GM12874 (cell line): Measurements from ENCODE around the gene SEL1L.

Experiments
- CTCF ChIP-seq: IDR thresholded peaks from 2 replicates; pipeline ENCODE4 v1.5.1; 2011; ENCODE audit warnings: low read depth, mild to moderate bottlenecking, control low read depth, low read length, moderate library complexity; ENCODE audit not compliant: insufficient read depth

Gene SEL1L

GRCh38 chr14:81561084-81561775 is 27.6 kb upstream of the SEL1L start:
- no peak for TF ChIP-seq CTCF

GRCh38 chr14:81559385-81559784 is 25.7 kb upstream of the SEL1L start:
- no peak for TF ChIP-seq CTCF

DNA sequence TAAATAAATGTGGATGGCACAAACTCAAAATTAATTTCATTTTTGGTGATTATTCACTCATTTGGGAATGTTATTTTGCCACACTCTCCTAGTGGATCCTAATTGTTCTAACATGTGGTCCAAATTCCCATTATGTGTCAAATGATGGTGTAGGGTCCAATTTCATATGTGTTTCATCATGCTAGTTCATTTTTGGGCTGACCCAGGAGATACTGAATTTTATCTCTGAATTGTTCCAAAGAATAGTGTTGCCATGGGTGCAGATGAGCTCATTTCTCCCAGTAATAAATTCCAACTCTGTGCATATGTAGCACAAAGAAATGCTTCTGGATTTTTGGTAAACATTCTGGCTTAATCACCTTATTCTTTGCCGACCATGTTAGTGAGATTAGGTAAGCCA is 23.5 kb upstream of the SEL1L start:
- TF ChIP-seq CTCF, result no peak

DNA sequence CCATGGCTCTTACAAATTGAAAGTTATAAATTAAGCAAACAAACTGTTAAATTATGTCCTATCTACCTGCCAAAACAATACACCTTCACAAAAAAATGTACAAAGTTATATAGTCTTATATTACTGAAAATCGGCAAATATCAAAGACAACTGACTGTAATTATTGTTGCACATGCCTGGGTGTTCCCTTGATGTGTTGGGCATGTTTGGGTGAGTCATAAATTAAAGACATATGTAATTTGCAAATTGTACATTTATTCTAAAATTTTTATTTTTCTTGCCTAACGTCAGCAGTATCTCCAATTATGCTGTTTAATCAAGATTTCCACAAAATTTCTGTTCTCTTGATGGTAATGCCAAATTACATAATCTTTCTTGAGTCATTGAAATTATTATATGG is 22.0 kb upstream of the SEL1L start:
- no peak for TF ChIP-seq CTCF

- no peak for TF ChIP-seq CTCF
Observed at GRCh38 chr14:81555051-81555450, 21.4 kb upstream of the SEL1L start.

DNA sequence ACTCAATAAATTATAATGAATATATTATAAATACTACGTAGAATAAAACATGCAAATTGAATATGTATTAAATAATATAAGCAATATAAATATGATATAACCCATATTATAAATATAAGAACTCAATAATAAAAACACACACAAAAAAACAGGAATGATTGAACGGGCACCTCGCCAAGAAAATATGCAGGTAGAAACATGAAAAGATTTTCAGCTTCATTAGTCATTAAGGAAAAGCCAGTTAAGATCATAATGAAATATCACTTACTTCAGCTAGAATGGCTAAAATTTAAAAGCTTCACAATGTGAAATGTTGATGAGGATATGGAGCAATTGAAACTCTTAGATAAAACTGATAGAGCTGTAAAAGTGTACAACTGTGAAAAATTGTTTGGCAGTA is 17.8 kb upstream of the SEL1L start:
- TF ChIP-seq CTCF, result no peak

- no peak for TF ChIP-seq CTCF
Observed at GRCh38 chr14:81550001-81550637, 16.5 kb upstream of the SEL1L start.
